ENCODE results near the gene GTPBP4. TPM values are rescaled to one million over a fixed set of nuclear protein-coding genes. Genes with fewer than 3 reads are reported as not detected.

Gene GTPBP4
- total RNA-seq, 2 experiments from 2014 or later, result 50.3 to 53.7 TPM

DNA sequence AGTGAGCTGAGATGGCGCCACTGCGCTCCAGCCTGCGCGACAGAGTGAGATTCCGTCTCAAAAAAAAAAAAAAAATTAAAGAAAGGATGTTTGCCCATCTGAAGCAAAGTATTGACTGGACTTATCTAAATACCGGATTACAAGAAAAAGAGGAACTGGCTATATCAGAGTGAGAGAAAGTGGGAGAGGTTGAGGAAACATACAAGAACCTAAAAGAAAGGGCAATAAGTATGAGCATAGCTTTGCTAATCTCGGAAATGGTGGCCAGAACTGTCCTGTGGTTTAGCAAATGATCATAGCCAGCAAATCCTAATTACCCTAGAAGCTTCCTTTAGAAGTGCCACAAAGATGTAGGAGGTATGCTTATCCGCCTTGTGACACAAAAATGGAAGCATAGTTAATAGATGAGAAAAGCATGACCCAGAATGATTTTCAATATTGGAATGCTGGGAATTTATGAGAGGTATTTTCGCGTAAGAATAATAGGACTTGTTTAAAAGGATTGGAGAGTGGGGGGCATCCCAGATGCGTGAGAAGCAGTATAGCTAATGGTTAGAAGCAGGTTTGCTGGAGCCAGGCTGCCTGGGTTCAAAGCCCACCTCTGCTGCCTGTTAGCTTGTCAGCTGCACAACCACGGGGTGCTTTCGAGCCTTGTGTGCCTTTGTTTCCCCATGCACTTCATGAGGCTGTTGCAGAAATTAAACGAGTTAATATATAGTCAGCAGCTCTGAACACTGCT lies 1.2 kb upstream of the GTPBP4 start:
- no peaks in the 10 kb centered on the region for H3K27me3 ChIP-seq (ENCODE audit: control insufficient read depth in 1 of 2, insufficient read depth in 2 of 2, low read length in 2 of 2)
- TF ChIP-seq, protein P1, sequence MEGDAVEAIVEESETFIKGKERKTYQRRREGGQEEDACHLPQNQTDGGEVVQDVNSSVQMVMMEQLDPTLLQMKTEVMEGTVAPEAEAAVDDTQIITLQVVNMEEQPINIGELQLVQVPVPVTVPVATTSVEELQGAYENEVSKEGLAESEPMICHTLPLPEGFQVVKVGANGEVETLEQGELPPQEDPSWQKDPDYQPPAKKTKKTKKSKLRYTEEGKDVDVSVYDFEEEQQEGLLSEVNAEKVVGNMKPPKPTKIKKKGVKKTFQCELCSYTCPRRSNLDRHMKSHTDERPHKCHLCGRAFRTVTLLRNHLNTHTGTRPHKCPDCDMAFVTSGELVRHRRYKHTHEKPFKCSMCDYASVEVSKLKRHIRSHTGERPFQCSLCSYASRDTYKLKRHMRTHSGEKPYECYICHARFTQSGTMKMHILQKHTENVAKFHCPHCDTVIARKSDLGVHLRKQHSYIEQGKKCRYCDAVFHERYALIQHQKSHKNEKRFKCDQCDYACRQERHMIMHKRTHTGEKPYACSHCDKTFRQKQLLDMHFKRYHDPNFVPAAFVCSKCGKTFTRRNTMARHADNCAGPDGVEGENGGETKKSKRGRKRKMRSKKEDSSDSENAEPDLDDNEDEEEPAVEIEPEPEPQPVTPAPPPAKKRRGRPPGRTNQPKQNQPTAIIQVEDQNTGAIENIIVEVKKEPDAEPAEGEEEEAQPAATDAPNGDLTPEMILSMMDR (IDR thresholded peaks at IDR 0.05), result no peak
- ATAC-seq (ENCODE audit: poor library complexity), result no peak
- POLR2A ChIA-PET, result interaction anchor here (0.9 to 2.9 kb wide), 3 partner anchors 9 to 62 kb away, joined by 3 to 21 read pairs (median 3); partner anchors contain the start of genes IDI1 and LARP4B
- peaks cover 46% of the 10 kb centered on the region for H3K4me1 Mint-ChIP-seq (ENCODE audit: low read depth)
- intact Hi-C loops (cut with DNase I, micrococcal nuclease), result loop anchor here (2.0 to 5.0 kb wide), 3 partner anchors 56 to 855 kb away; partner anchors contain the start of gene LARP4B (in 1 of the 2)
- CTCF ChIA-PET, result interaction anchor here (2.1 kb wide), 1 partner anchor 57 kb away, joined by 7 read pairs; no protein-coding TSS in a partner anchor
- peaks cover 31% of the 10 kb centered on the region for H3K36me3 Mint-ChIP-seq (ENCODE audit: low read depth)
- peak overlapping the region; percentile 99 for H3K27ac Mint-ChIP-seq
- no peaks in the 10 kb centered on the region for H3K9me3 ChIP-seq (ENCODE audit: control insufficient read depth in 1 of 2, insufficient read depth in 1 of 2, low read length in 2 of 2)
- peak overlapping the region; percentile 85 for H3K4me3 ChIP-seq (ENCODE audit: low read length)
- no peaks in the 10 kb centered on the region for H3K9me3 Mint-ChIP-seq
- no peaks in the 10 kb centered on the region for H3K27me3 Mint-ChIP-seq
- peaks cover 2% of the 10 kb centered on the region for H3K36me3 ChIP-seq (ENCODE audit: insufficient read depth, low read length)
- H3K4me1 ChIP-seq (ENCODE audit: insufficient read depth, low read length), result peaks cover 23% of the 10 kb centered on the region
- no peak for DNase-seq
- H3K4me3 Mint-ChIP-seq, result peak overlapping the region; percentile 100
- H3K27ac ChIP-seq (ENCODE audit: low read depth in 1 of 2, low read length in 2 of 2), result no peak overlapping the region

DNA sequence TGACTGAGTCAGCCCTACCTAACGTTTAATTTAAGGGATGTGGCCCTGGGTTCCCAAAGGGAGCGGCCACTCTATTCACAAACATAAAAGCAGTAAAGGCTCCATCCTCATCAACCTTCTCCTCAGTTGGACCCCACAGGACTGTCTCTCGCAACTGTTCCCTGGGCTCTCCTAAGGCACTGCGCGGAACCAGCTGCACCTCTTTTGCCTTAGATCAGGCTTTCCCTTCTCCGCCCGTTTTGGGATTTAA lies 689 bp upstream of the GTPBP4 start:
- Histone ChIP-seq H3K4me1 (ENCODE audit: insufficient read depth, low read length) (peaks cover 23% of the 10 kb centered on the region), H3K27ac (ENCODE audit: low read depth in 1 of 2, low read length in 2 of 2) (peak overlapping the region in 1 of 2 donors; percentile 73), H3K9me3 (ENCODE audit: control insufficient read depth in 1 of 2, insufficient read depth in 1 of 2, low read length in 2 of 2) (no peaks in the 10 kb centered on the region), H3K4me3 (ENCODE audit: low read length) (peak overlapping the region; percentile 85), H3K36me3 (ENCODE audit: insufficient read depth, low read length) (peaks cover 5% of the 10 kb centered on the region), H3K27me3 (ENCODE audit: control insufficient read depth in 1 of 2, insufficient read depth in 2 of 2, low read length in 2 of 2) (no peaks in the 10 kb centered on the region)
- TF ChIP-seq, protein P1 (IDR thresholded peaks at IDR 0.05), result no peak
- Mint-ChIP-seq H3K9me3 (no peaks in the 10 kb centered on the region), H3K36me3 (ENCODE audit: low read depth) (peaks cover 34% of the 10 kb centered on the region), H3K27me3 (no peaks in the 10 kb centered on the region), H3K4me3 (peak overlapping the region; percentile 100), H3K4me1 (ENCODE audit: low read depth) (peaks cover 46% of the 10 kb centered on the region), H3K27ac (peak overlapping the region; percentile 99)
- ATAC-seq (ENCODE audit: poor library complexity) (no peak), DNase-seq (no peak)
- intact Hi-C loops (cut with DNase I, micrococcal nuclease), result loop anchor here (2.0 to 5.0 kb wide), 3 partner anchors 57 to 855 kb away; partner anchors contain the start of gene LARP4B (in 1 of the 2)
- ChIA-PET CTCF (interaction anchor here (0.7 to 2.1 kb wide), 2 partner anchors 57 to 122 kb away, joined by 3 to 7 read pairs; no protein-coding TSS in a partner anchor), POLR2A (interaction anchor here (0.9 to 2.9 kb wide), 5 partner anchors 9 to 68 kb away, joined by 3 to 21 read pairs (median 3); partner anchors contain the start of genes IDI1, LARP4B and WDR37)

DNA sequence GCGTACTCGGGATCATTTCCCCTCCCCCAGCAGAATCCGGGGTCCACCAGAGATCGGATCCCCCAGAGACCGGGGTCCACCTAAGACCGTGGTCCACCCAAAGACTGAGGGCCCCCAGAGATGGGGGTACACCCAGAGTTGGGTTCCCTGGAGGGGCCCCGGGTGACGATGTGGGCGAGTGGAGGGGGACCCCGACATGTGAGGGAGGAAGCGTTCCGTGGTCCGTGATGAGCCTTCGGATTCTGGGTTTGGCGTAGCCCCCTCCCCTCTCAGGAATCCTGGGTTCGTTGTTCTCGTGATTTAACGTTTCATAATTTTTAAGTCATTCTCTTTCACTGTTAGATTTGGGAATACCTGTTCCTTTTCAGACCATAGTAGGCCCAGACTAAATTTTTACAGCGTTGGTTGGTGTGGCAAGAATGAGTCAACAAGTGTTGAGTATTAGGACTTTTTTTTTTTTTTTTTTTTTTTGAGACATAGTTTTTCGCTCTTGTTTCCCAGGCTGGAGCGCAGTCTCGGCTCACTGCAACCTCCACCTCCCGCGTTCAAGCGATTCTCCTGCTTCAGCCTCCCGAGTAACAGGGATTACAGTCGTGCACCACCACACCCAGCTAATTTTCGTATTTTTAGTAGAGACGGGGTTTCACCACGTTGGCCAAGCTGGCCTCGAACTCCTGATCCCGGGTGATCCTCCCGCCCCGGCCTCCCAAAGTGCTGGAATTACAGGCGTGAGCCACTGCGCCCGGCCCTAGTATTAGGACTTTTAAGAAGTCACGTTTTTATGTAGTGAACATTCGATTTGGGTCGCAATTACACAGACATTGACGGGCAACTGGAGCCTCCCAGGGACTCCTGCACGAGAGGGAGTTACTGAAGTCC lies 672 bp downstream of the GTPBP4 start:
- Mint-ChIP-seq H3K4me1 (ENCODE audit: low read depth) (peaks cover 46% of the 10 kb centered on the region), H3K27me3 (no peaks in the 10 kb centered on the region), H3K9me3 (no peaks in the 10 kb centered on the region), H3K4me3 (peak overlapping the region; percentile 100), H3K27ac (peak overlapping the region; percentile 99), H3K36me3 (ENCODE audit: low read depth) (peaks cover 47% of the 10 kb centered on the region)
- peak; percentile 12 for ATAC-seq (ENCODE audit: poor library complexity)
- H3K4me3 ChIP-seq (ENCODE audit: low read length), result peak overlapping the region; percentile 85
- TF ChIP-seq, protein P1 (IDR thresholded peaks at IDR 0.05), result no peak
- H3K4me1 ChIP-seq (ENCODE audit: insufficient read depth, low read length), result peaks cover 23% of the 10 kb centered on the region
- CTCF ChIA-PET, result interaction anchor here (0.6 to 2.1 kb wide), 8 partner anchors 44 to 92 kb away, joined by 3 to 7 read pairs (median 4); partner anchors contain the start of genes IDI1, LARP4B and WDR37
- H3K36me3 ChIP-seq (ENCODE audit: insufficient read depth, low read length), result peaks cover 17% of the 10 kb centered on the region
- POLR2A ChIA-PET, result interaction anchor here (1.1 to 2.9 kb wide), 4 partner anchors 56 to 67 kb away, joined by 3 to 21 read pairs (median 11); partner anchors contain the start of genes IDI1, LARP4B and WDR37
- no peaks in the 10 kb centered on the region for H3K9me3 ChIP-seq (ENCODE audit: control insufficient read depth in 1 of 2, insufficient read depth in 1 of 2, low read length in 2 of 2)
- H3K27me3 ChIP-seq (ENCODE audit: control insufficient read depth in 1 of 2, insufficient read depth in 2 of 2, low read length in 2 of 2), result no peaks in the 10 kb centered on the region
- H3K27ac ChIP-seq (ENCODE audit: low read depth in 1 of 2, low read length in 2 of 2), result peak overlapping the region; percentile 73 to 74
- intact Hi-C loops (cut with DNase I, micrococcal nuclease), result loop anchor here (1.0 to 5.0 kb wide), 5 partner anchors 58 to 857 kb away; partner anchors contain the start of genes IDI1 (in 2 of the 2), LARP4B (in 1 of the 2) and WDR37 (in 1 of the 2)
- peak in 2 of 14 experiments; percentile 8 to 35 for DNase-seq

Measured in CD4-positive, alpha-beta T cell (primary cell).